Activated CD4-positive, alpha-beta T cell treated with anti-CD3 and anti-CD28 coated beads, Interleukin-2, amount 50 U/mL, for 16 hours (primary cell): Measurements from ENCODE around the gene ADAM8.
"Not testable (repeated sequence)": the region's sequence is repeated elsewhere in the genome, so short reads cannot be mapped to it uniquely, and the experiment has no call there.

Source experiments
- DNase-seq: peaks from one replicate; pipeline ENCODE4 v3.0.0-alpha.2; 2020

Gene ADAM8

DNA sequence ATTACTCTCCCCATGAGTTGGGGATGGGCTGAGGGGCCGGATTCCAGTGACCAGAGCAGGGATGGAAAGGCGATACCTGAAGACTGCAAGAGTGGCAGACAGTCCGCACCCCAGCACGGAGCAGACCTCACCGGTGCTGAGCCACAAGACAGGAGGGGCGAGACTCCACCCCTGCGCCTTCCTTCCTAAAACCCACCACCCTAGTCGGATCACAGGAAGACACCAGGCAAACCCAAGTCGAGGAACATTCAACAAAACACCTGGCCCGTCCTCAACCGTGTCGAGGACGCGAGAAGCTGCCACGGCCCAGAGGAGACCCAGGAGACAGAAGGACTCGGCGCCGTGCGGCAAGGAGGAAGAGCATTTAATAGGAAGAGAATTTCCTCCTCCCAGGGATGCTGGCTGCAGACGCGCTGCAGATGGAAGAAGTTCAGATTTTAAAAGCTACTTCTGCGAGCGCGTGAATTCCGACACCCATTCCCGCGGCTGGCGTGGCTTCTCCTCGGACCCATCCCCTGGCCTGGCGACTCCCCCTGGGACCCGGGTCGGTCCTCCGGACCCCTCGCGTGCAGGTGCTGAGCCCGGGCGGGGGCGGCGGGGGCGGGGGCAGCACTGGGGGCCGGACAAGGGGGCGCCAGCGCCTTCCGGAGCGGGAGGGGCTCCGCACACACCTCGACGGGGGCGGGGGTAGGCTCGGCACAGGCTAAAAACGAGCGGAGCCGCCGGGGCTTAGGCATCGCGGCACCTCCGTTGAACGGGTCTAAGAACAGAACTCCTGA is 47.2 kb downstream of the ADAM8 start:
- no peak for DNase-seq

DNA sequence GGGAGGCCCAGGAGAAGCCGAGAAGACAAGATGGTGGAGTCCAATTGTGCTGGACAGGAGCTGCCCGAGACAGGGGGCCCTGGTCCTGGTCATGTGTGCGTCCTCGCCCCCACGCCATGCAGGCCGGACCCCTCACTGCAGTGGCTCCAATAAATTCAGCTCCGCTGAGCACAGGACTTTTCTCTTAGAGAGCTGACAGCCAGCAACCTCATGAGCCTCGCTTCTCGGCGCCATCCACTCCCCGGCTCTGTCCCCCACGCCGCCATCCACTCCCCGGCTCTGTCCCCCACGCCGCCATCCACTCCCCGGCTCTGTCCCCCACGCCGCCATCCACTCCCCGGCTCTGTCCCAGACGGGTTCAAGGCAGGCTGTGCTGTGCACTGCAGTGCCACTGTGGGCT is 49.4 kb downstream of the ADAM8 start:
- no peak for DNase-seq

- DNase-seq = peak; percentile 39
Measured at GRCh38 chr10:133226251-133226808, 50.3 kb downstream of the ADAM8 start.

- DNase-seq = peak; percentile 66
Measured at GRCh38 chr10:133225707-133226191, 50.9 kb downstream of the ADAM8 start.

GRCh38 chr10:133224756-133225372 is 51.8 kb downstream of the ADAM8 start:
- no peak for DNase-seq

- DNase-seq = no peak
Measured at GRCh38 chr10:133224076-133224475, 52.6 kb downstream of the ADAM8 start.

DNA sequence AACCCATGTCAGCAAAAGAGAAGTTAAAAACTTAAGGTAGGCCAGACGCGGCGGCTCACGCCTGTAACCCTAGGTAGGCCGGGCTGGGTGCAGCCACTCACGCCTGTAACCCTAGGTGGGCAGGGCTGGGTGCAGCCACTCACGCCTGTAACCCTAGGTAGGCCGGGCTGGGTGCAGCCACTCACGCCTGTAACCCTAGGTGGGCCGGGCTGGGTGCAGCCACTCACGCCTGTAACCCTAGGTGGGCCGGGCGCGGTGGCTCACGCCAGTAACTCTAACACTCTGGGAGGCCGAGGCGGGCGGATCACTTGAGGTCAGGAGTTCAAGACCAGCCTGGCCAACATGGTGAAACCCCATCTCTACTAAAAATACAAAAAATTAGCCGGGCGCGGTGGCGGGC is 54.9 kb downstream of the ADAM8 start:
- not testable (repeated sequence) for DNase-seq

- DNase-seq = no peak
Measured at GRCh38 chr10:133221331-133221730, 55.3 kb downstream of the ADAM8 start.

GRCh38 chr10:133219782-133220181 is 56.9 kb downstream of the ADAM8 start:
- no peak for DNase-seq

- no peak for DNase-seq
Measured at GRCh38 chr10:133218891-133219290, 57.8 kb downstream of the ADAM8 start.

- no peak for DNase-seq
Measured at GRCh38 chr10:133217800-133218589, 58.7 kb downstream of the ADAM8 start.

DNA sequence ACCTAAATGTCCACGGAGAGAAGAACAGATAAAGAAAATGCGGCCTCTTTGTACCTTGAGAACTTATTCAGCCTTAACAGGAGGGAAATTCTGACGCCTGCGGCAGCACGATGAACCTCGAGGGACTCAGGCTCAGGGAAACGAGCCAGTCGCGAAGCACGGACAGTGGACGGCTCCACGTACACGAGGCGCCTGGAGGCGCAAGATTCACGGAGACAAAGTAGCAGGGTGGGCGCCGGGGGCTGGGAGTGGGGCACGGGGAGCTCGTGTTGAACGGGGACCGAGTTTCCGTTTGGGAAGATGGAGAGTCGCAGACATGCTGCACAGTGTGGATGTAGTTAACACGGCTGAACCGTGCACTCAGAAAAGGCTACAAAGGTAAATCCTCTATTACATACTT is 59.9 kb downstream of the ADAM8 start:
- DNase-seq = no peak

DNA sequence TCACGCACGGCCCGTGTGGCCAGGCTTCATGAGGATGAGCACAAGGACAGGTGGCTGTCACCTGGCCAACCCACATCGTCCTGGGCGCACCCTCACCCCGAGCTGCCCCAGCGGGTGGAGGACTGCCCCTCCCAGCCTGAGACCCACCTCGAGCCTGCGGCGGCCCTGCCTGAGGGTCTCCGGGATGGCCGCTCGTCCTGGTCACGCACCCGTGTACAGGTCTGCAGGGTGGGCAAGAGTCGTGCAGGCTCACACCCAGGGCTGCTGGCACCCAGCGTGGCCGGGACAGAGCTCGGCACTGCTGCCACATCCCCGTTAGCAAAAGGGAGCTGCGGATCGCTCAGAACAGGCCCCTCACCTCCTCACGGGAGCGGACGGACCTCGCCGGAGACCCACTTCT is 61.1 kb downstream of the ADAM8 start:
- no peak for DNase-seq

GRCh38 chr10:133214468-133215410 is 61.9 kb downstream of the ADAM8 start:
- no peak for DNase-seq

DNA sequence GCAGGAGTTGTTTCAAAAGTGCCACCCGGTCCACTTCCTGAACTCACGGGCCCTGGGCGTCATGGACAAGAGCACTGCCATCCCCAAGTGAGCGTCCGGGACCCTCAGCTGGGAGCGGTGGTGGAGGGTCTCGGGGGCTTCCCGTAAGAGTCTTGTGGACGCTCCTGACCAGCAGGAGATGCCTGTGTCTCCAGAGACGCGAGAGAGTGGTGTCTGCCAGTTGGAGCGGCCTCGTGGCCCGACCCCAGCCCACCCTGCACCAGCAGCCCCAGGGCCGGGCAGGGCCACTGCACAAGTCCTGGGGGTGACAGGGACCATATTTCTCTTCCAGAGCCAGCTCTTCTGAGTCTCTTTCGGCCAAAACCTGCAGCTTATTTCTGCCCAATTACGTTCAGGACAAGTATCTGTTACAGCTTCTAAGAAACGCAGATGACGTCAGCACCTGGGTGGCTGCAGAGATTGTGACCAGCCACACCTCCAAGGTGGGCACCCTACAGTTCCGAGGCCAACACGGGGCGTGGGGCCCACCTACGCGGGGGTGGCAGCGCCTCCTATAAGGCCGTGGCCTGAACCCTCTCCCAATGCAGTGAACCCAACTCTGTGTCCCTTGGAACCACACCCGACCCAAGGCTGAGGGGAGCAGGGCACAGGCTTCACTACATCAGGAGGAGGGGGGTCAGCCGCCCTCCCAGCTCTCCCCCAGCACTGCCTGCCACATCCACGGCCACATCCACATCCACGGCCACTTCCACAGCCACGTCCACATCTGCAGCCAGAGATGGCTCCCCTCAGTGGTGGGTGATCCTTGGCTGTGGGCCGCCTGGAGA is 62.8 kb downstream of the ADAM8 start:
- DNase-seq = no peak

- DNase-seq = no peak
Measured at GRCh38 chr10:133212853-133213494, 63.7 kb downstream of the ADAM8 start.
